ENCODE data around the gene UBE2S. TPM values are rescaled to one million over a fixed set of nuclear protein-coding genes. Genes with fewer than 3 reads are reported as not detected.
A peak's percentile ranks its signal among the peaks of the same experiment; 100 is the strongest.

Gene UBE2S
- total RNA-seq, 1 donor from 2014 or later = 76.4 TPM

- peak; percentile 15 for ATAC-seq
Observed at GRCh38 chr19:55383279-55384130, 24.1 kb downstream of the UBE2S start.

- ATAC-seq = no peak
Observed at GRCh38 chr19:55382522-55383054, 25.0 kb downstream of the UBE2S start.

- ATAC-seq = no peak
Observed at GRCh38 chr19:55382013-55382412, 25.6 kb downstream of the UBE2S start.

- no peak for ATAC-seq
Observed at GRCh38 chr19:55379174-55379573, 28.4 kb downstream of the UBE2S start.

GRCh38 chr19:55377356-55378131 is 30.0 kb downstream of the UBE2S start:
- no peak for ATAC-seq

- ATAC-seq = peak; percentile 22
Observed at GRCh38 chr19:55376241-55376933, 31.2 kb downstream of the UBE2S start, which contains the start of gene TMEM190. TSS of gene TMEM190 (plus strand) at chr19:55376826. CDS start at chr19:55376854, 28 bp downstream.

GRCh38 chr19:55373993-55374757 is 33.4 kb downstream of the UBE2S start:
- no peak for ATAC-seq

- peak; percentile 16 for ATAC-seq
Observed at GRCh38 chr19:55373306-55373992, 34.1 kb downstream of the UBE2S start.

GRCh38 chr19:55372316-55373081 is 35.1 kb downstream of the UBE2S start:
- no peak for ATAC-seq

- ATAC-seq = no peak
Observed at GRCh38 chr19:55370305-55370988, 37.1 kb downstream of the UBE2S start, which contains the start of gene IL11. TSS of gene IL11 (minus strand) at chr19:55370463. CDS start at chr19:55370310, 153 bp downstream.

GRCh38 chr19:55369653-55370304 is 37.8 kb downstream of the UBE2S start:
- peak; percentile 2 for ATAC-seq

GRCh38 chr19:55368701-55369563 is 38.7 kb downstream of the UBE2S start:
- peak; percentile 31 for ATAC-seq

GRCh38 chr19:55368106-55368505 is 39.5 kb downstream of the UBE2S start:
- ATAC-seq = no peak

- ATAC-seq = no peak
Observed at GRCh38 chr19:55366790-55367189, 40.8 kb downstream of the UBE2S start.

- ATAC-seq = no peak
Observed at GRCh38 chr19:55365964-55366363, 41.6 kb downstream of the UBE2S start.

- ATAC-seq = no peak
Observed at GRCh38 chr19:55365245-55365644, 42.3 kb downstream of the UBE2S start.

- ATAC-seq = no peak
Observed at GRCh38 chr19:55362990-55363716, 44.4 kb downstream of the UBE2S start, which contains the start of gene GARIN5B. TSS of gene GARIN5B (minus strand) at chr19:55363260. CDS start at chr19:55363066, 194 bp downstream.
